Testis (tissue), 3 donors: ENCODE results near the gene PTPRR. TPM values are rescaled to one million over a fixed set of nuclear protein-coding genes. Genes with fewer than 3 reads are reported as not detected.

Experiments
- DNase-seq: peaks from one replicate; pipeline ENCODE4 v3.0.0-alpha.2; 2019
- H3K27ac ChIP-seq, 2 donors: fragments of 200-600 bp; sonication (generic); one replicate each; pipeline ENCODE4 v1.5.1; 2019
- H3K27me3 ChIP-seq: fragments of 200-600 bp; sonication (generic); one replicate; pipeline ENCODE4 v1.5.1; 2019
- H3K36me3 ChIP-seq: fragments of 200-600 bp; sonication (generic); one replicate; pipeline ENCODE4 v1.5.1; 2017; ENCODE audit warnings: low read depth; ENCODE audit errors: missing control alignments
- H3K4me1 ChIP-seq: fragments of 200-600 bp; sonication (generic); one replicate; pipeline ENCODE4 v1.5.1; 2019
- H3K4me3 ChIP-seq, 2 donors: fragments of 200-600 bp; sonication (generic); one replicate each; pipeline ENCODE4 v1.5.1; 2017 to 2019
- H3K9me3 ChIP-seq: fragments of 200-600 bp; sonication (generic); one replicate; pipeline ENCODE4 v1.5.1; 2017
- CTCF ChIP-seq, 3 experiments: fragments of 450-650 bp in 2 of 3; fragments of 200-600 bp in 1 of 3; sonication (generic) in 1 of 3; IDR thresholded peaks; one replicate each; pipeline ENCODE4 v1.5.1; 2016 to 2019; ENCODE audit warnings: antibody characterized with exemption in 3 of 3, mild to moderate bottlenecking in 2 of 3, moderate library complexity in 1 of 3
- POLR2A ChIP-seq: fragments of 450-650 bp; IDR thresholded peaks from one replicate; pipeline ENCODE4 v1.6.1; 2017; ENCODE audit warnings: antibody characterized with exemption, mild to moderate bottlenecking, moderate library complexity
- WGBS, 2 donors: methylation state at CpG; one replicate each; pipeline ENCODE4 v1.1.5; 2018; 5-methylcytosine and 5-hydroxymethylcytosine counted together
- intact Hi-C: fragments of 100-400 bp; cut with DNase I; formaldehyde crosslinking; loops from one replicate; pipeline ENCODE4 v1.15.1; 2023; ENCODE audit warnings: low total_unique reads
- polyA plus RNA-seq: library from polyadenylated mRNA; stranded (reverse); fragments of 350-450 nt; fragmentation: Illumina TruSeq; extraction: RNeasy Lipid Tissue Mini Kit (QIAGEN cat#74804); gene quantifications from one replicate; pipeline ENCODE4 v1.2.3, GENCODE V29; 2014; ENCODE audit warnings: low read depth, low replicate concordance; ENCODE audit not compliant: insufficient read depth
- total RNA-seq, 2 donors: library from RNA; depleted of rRNA; stranded (reverse); fragments of >200 nt; gene quantifications; one replicate each; pipeline ENCODE4 v1.2.3, GENCODE V29; 2016

PTPRR gene
- total and polyA plus RNA-seq, 3 donors from 2014 or later = 0.16 to 0.43 (median 0.24) TPM

- 73 to 83% methylated on average over 7 of the region's 7 CpGs for WGBS, 2 donors
- H3K36me3 ChIP-seq = no peaks in the 10 kb centered on the region
- intact Hi-C loops = no loop called here
- no peak overlapping the region for H3K27ac ChIP-seq
- TF ChIP-seq POLR2A (no peak), CTCF (IDR thresholded peaks at IDR 0.05) (no peak)
- no peaks in the 10 kb centered on the region for H3K9me3 ChIP-seq
- no peaks in the 10 kb centered on the region for H3K4me1 ChIP-seq
- no peak overlapping the region for H3K4me3 ChIP-seq
- no peaks in the 10 kb centered on the region for H3K27me3 ChIP-seq
- no peak for DNase-seq
Observed at GRCh38 chr12:70852416-70853150, 68.0 kb downstream of the PTPRR start.

- no peak overlapping the region for H3K4me3 ChIP-seq
- no peaks in the 10 kb centered on the region for H3K9me3 ChIP-seq
- no peak overlapping the region for H3K27ac ChIP-seq
- no peaks in the 10 kb centered on the region for H3K27me3 ChIP-seq
- no peak for TF ChIP-seq POLR2A
- TF ChIP-seq CTCF (IDR thresholded peaks at IDR 0.05) = peak in 1 of 3 experiments; percentile 24
- intact Hi-C loops = no loop called here
- DNase-seq = no peak
- H3K36me3 ChIP-seq = no peaks in the 10 kb centered on the region
- 49% methylated on average over 3 of the region's 3 CpGs for WGBS, 2 donors
- H3K4me1 ChIP-seq = no peaks in the 10 kb centered on the region
Observed at GRCh38 chr12:70849265-70849960, 71.1 kb downstream of the PTPRR start.

- H3K9me3 ChIP-seq = no peaks in the 10 kb centered on the region
- intact Hi-C loops = no loop called here
- no peak overlapping the region for H3K27ac ChIP-seq
- H3K4me1 ChIP-seq = no peaks in the 10 kb centered on the region
- WGBS, 2 donors = 88% methylated on average over 4 of the region's 4 CpGs
- no peak for TF ChIP-seq CTCF (IDR thresholded peaks at IDR 0.05)
- no peak for TF ChIP-seq POLR2A
- H3K4me3 ChIP-seq = no peak overlapping the region
- DNase-seq = no peak
- no peaks in the 10 kb centered on the region for H3K36me3 ChIP-seq
- no peaks in the 10 kb centered on the region for H3K27me3 ChIP-seq
Observed at GRCh38 chr12:70847871-70848270, 72.7 kb downstream of the PTPRR start.

- no peaks in the 10 kb centered on the region for H3K27me3 ChIP-seq
- no peak for DNase-seq
- no peaks in the 10 kb centered on the region for H3K36me3 ChIP-seq
- H3K4me3 ChIP-seq = no peak overlapping the region
- no peak overlapping the region for H3K27ac ChIP-seq
- no peak for TF ChIP-seq CTCF (IDR thresholded peaks at IDR 0.05)
- no peak for TF ChIP-seq POLR2A
- H3K4me1 ChIP-seq = no peaks in the 10 kb centered on the region
- intact Hi-C loops = no loop called here
- 93% methylated on average over 3 of the region's 3 CpGs for WGBS, 2 donors
- H3K9me3 ChIP-seq = no peaks in the 10 kb centered on the region
Observed at GRCh38 chr12:70845268-70845667, 75.3 kb downstream of the PTPRR start.
